Measurements from ENCODE around the gene ARHGAP20. TPM values are rescaled to one million over a fixed set of nuclear protein-coding genes. Genes with fewer than 3 reads are reported as not detected.

The ARHGAP20 gene
- total RNA-seq, 4 donors from 2014 or later = 10.5 to 19.5 (median 11.8) TPM

DNA sequence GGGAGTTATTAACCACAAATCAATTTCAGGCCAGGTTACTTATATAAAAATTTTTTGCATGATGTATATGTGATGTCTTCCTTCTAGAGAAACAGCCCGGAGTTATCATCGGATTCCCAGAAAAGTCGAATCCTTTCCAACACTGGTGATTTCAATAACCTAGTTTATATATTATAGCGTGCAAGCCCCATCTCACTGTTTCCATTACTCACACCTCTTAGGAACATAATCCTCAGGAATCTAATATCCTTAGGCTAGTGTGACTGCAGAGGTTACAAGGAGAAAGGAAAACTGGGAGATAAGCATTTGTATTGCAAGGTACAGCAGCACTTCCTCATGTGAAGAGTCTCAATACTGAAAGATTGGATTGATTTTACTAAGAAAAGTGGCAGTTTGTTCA is 20.3 kb downstream of the ARHGAP20 start:
- no peak overlapping the region for H3K4me3 ChIP-seq (replicated peaks in 1 of 3)
- H3K27ac ChIP-seq = no peak overlapping the region
- intact Hi-C loops (cut with DNase I) = no loop called here
- DNase-seq = no peak
- H3K9me3 ChIP-seq = no peaks in the 10 kb centered on the region
- H3K36me3 ChIP-seq = no peaks in the 10 kb centered on the region
- WGBS, 2 donors = 90% methylated on average over 4 of the region's 4 CpGs
- no peaks in the 10 kb centered on the region for H3K27me3 ChIP-seq
- TF ChIP-seq CTCF (IDR thresholded peaks at IDR 0.05) (no peak), POLR2A (IDR thresholded peaks at IDR 0.05) (no peak)
- no peaks in the 10 kb centered on the region for H3K4me1 ChIP-seq

DNA sequence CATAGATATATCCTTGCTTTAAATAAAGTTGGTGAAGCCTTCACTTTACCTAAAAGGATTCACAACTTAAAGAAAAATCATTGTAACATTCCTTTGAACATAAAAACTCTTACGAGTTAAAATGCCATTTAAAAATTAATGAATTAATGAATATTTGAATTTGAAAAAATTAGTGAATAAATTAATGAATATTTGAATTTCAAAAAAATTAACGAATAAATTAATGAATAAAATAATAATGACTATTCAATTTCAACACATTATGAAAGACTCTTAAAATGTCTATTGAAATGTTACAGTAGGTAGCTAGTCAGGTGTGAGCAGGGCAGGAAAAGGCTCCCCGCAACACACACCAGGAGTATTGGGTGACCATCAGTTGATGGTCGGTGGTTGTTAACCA is 22.9 kb downstream of the ARHGAP20 start:
- intact Hi-C loops (cut with DNase I) = no loop called here
- no peak for DNase-seq
- Histone ChIP-seq H3K4me1 (no peaks in the 10 kb centered on the region), H3K9me3 (no peaks in the 10 kb centered on the region), H3K27me3 (no peaks in the 10 kb centered on the region), H3K27ac (no peak overlapping the region), H3K4me3 (replicated peaks in 1 of 3) (no peak overlapping the region), H3K36me3 (no peaks in the 10 kb centered on the region)
- WGBS, 2 donors = 91 to 93% methylated on average over 4 of the region's 4 CpGs
- TF ChIP-seq CTCF (IDR thresholded peaks at IDR 0.05) (no peak), POLR2A (IDR thresholded peaks at IDR 0.05) (no peak)

GRCh38 chr11:110679323-110679975 is 32.8 kb downstream of the ARHGAP20 start:
- no peak for DNase-seq
- Histone ChIP-seq H3K4me3 (replicated peaks in 1 of 3) (no peak overlapping the region), H3K4me1 (no peaks in the 10 kb centered on the region), H3K27ac (no peak overlapping the region), H3K9me3 (no peaks in the 10 kb centered on the region), H3K36me3 (no peaks in the 10 kb centered on the region), H3K27me3 (no peaks in the 10 kb centered on the region)
- TF ChIP-seq CTCF (IDR thresholded peaks at IDR 0.05) = no peak
- TF ChIP-seq POLR2A (IDR thresholded peaks at IDR 0.05) = no peak
- intact Hi-C loops (cut with DNase I) = no loop called here
- 87 to 88% methylated on average over 2 of the region's 2 CpGs for WGBS, 2 donors

- Histone ChIP-seq H3K27ac (no peak overlapping the region), H3K4me1 (no peaks in the 10 kb centered on the region), H3K4me3 (replicated peaks in 1 of 3) (no peak overlapping the region), H3K9me3 (no peaks in the 10 kb centered on the region), H3K27me3 (no peaks in the 10 kb centered on the region), H3K36me3 (no peaks in the 10 kb centered on the region)
- intact Hi-C loops (cut with DNase I) = no loop called here
- 85 to 94% methylated on average over 2 of the region's 2 CpGs for WGBS, 2 donors
- no peak for TF ChIP-seq POLR2A (IDR thresholded peaks at IDR 0.05)
- no peak for TF ChIP-seq CTCF (IDR thresholded peaks at IDR 0.05)
- DNase-seq = no peak
These were observed 36.7 kb downstream of the ARHGAP20 start for GRCh38 chr11:110675548-110675947.

DNA sequence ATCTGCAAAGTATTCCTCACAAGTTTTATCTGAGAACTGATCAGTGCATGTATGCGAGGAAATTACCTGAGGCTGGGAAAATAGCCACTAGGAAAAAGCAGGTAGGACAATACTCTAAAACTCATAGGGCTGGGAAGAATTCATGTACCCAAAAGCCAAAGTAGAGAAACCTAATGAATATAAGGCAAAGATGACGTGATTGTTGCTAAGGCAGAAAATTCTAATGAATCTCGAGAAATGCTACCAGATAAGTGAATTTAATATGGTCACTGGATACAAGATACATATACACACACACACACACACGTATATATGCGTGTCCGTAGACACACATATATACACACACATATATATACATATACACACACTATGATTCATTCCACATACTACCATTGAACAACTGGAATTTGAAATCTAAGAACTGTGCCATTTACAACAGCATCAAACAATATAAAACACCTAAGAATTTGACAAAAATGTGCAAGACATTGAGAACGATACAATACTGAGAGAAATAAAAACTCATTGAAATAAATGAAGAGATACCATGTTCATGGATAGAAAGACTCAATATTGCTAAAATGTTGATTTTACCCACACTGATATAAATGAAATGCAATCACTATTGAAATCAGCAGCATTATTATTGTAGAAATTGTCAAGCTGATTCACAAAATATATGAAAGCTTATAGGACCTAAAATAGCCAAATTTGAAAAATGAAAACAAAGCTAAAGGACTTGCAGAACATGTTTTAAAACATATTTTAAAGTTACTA is 46.4 kb downstream of the ARHGAP20 start:
- no peak for TF ChIP-seq POLR2A (IDR thresholded peaks at IDR 0.05)
- no peak for TF ChIP-seq CTCF (IDR thresholded peaks at IDR 0.05)
- H3K9me3 ChIP-seq = no peaks in the 10 kb centered on the region
- H3K4me1 ChIP-seq = peaks cover 0 to 6% of the 10 kb centered on the region in 2 donors
- no peak for DNase-seq
- H3K36me3 ChIP-seq = no peaks in the 10 kb centered on the region
- H3K27ac ChIP-seq = no peak overlapping the region
- 94 to 96% methylated on average over 7 of the region's 7 CpGs for WGBS, 2 donors
- no peaks in the 10 kb centered on the region for H3K27me3 ChIP-seq
- H3K4me3 ChIP-seq (replicated peaks in 1 of 3) = no peak overlapping the region
- intact Hi-C loops (cut with DNase I) = no loop called here

Data from thyroid gland (tissue), 4 donors.